ENCODE data around the gene HNF4A. TPM values are rescaled to one million over a fixed set of nuclear protein-coding genes. Genes with fewer than 3 reads are reported as not detected.
A peak's percentile ranks its signal among the peaks of the same experiment; 100 is the strongest.

HNF4A gene
- total RNA-seq, 2 donors from 2014 or later = 288 to 346 TPM

GRCh38 chr20:44428174-44429016, 72.9 kb downstream of the HNF4A start:
- intact Hi-C loops (cut with DNase I) = no loop called here
- H3K4me1 ChIP-seq = no peaks in the 10 kb centered on the region
- H3K27me3 ChIP-seq = no peaks in the 10 kb centered on the region
- H3K9ac ChIP-seq (ENCODE audit: low read depth in 2 of 2, low read length in 2 of 2) = no peak overlapping the region
- no peak overlapping the region for H3K27ac ChIP-seq
- H3K4me3 ChIP-seq = no peak overlapping the region
- no peak for DNase-seq
- no peaks in the 10 kb centered on the region for H3K36me3 ChIP-seq
- H3K9me3 ChIP-seq = no peaks in the 10 kb centered on the region
- TF ChIP-seq CTCF (IDR thresholded peaks at IDR 0.05) = no peak

- intact Hi-C loops (cut with DNase I) = no loop called here
- Histone ChIP-seq H3K9me3 (no peaks in the 10 kb centered on the region), H3K4me1 (no peaks in the 10 kb centered on the region), H3K9ac (ENCODE audit: low read depth in 2 of 2, low read length in 2 of 2) (no peak overlapping the region), H3K36me3 (no peaks in the 10 kb centered on the region), H3K27ac (no peak overlapping the region), H3K4me3 (no peak overlapping the region), H3K27me3 (no peaks in the 10 kb centered on the region)
- TF ChIP-seq CTCF (IDR thresholded peaks at IDR 0.05) = no peak
- no peak for DNase-seq
These were observed 73.5 kb downstream of the HNF4A start for GRCh38 chr20:44429017-44429339.

GRCh38 chr20:44429419-44430269, 74.1 kb downstream of the HNF4A start:
- Histone ChIP-seq H3K9ac (ENCODE audit: low read depth in 2 of 2, low read length in 2 of 2) (no peak overlapping the region), H3K27me3 (no peaks in the 10 kb centered on the region), H3K4me3 (no peak overlapping the region), H3K4me1 (no peaks in the 10 kb centered on the region), H3K36me3 (no peaks in the 10 kb centered on the region), H3K27ac (no peak overlapping the region), H3K9me3 (no peaks in the 10 kb centered on the region)
- DNase-seq = no peak
- intact Hi-C loops (cut with DNase I) = no loop called here
- TF ChIP-seq CTCF (IDR thresholded peaks at IDR 0.05) = no peak

DNA sequence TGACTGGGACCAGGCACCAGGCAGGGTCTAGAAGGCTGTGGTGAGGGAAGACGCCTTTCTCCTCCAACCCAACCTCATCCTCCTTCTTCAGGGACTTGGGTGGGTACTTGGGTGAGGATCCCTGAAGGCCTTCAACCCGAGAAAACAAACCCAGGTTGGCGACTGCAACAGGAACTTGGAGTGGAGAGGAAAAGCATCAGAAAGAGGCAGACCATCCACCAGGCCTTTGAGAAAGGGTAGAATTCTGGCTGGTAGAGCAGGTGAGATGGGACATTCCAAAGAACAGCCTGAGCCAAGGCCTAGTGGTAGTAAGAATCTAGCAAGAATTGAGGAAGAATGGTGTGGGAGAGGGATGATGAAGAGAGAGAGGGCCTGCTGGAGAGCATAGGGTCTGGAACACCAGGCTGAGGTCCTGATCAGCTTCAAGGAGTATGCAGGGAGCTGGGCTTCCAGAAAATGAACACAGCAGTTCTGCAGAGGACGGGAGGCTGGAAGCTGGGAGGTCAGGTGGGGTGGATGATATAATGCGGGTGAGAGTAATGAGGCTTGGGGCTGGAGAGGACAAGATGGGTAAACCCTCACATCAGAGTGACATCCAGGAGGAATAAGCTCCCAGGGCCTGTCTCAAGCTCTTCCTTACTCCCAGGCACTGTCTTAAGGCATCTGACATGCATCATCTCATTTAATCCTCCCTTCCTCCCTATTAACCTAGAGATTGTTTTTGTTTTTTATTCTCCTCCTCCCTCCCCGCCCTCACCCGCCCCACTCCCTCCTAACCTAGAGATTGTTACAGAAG, 75.0 kb downstream of the HNF4A start:
- Histone ChIP-seq H3K27ac (peak overlapping the region; percentile 36), H3K4me1 (no peaks in the 10 kb centered on the region), H3K36me3 (no peaks in the 10 kb centered on the region), H3K27me3 (no peaks in the 10 kb centered on the region), H3K9me3 (no peaks in the 10 kb centered on the region), H3K4me3 (no peak overlapping the region), H3K9ac (ENCODE audit: low read depth in 2 of 2, low read length in 2 of 2) (peak overlapping the region in 1 of 2 donors; percentile 29)
- intact Hi-C loops (cut with DNase I) = no loop called here
- no peak for DNase-seq
- TF ChIP-seq CTCF (IDR thresholded peaks at IDR 0.05) = no peak

- H3K36me3 ChIP-seq = no peaks in the 10 kb centered on the region
- peak overlapping the region; percentile 36 for H3K27ac ChIP-seq
- intact Hi-C loops (cut with DNase I) = no loop called here
- H3K9ac ChIP-seq (ENCODE audit: low read depth in 2 of 2, low read length in 2 of 2) = no peak overlapping the region
- H3K9me3 ChIP-seq = no peaks in the 10 kb centered on the region
- no peaks in the 10 kb centered on the region for H3K27me3 ChIP-seq
- no peak for TF ChIP-seq CTCF (IDR thresholded peaks at IDR 0.05)
- no peak overlapping the region for H3K4me3 ChIP-seq
- H3K4me1 ChIP-seq = no peaks in the 10 kb centered on the region
- no peak for DNase-seq
These were observed 75.6 kb downstream of the HNF4A start for GRCh38 chr20:44431118-44431501.

Data from colonic mucosa (tissue), 4 donors.